ENCODE data around the gene GATAD2A. TPM values are rescaled to one million over a fixed set of nuclear protein-coding genes. Genes with fewer than 3 reads are reported as not detected.

Gene GATAD2A
- total and polyA plus RNA-seq, 9 of the 15 experiments (the other 6 are each of a cell fraction or from before 2014, with no cell fraction given) = 2.4 to 226 (median 44.2) TPM

- TF ChIP-seq, protein P1, sequence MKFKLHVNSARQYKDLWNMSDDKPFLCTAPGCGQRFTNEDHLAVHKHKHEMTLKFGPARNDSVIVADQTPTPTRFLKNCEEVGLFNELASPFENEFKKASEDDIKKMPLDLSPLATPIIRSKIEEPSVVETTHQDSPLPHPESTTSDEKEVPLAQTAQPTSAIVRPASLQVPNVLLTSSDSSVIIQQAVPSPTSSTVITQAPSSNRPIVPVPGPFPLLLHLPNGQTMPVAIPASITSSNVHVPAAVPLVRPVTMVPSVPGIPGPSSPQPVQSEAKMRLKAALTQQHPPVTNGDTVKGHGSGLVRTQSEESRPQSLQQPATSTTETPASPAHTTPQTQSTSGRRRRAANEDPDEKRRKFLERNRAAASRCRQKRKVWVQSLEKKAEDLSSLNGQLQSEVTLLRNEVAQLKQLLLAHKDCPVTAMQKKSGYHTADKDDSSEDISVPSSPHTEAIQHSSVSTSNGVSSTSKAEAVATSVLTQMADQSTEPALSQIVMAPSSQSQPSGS (CRISPR knock-in tag; IDR thresholded peaks at IDR 0.05) = no peak
- TF ChIP-seq LCOR (CRISPR knock-in tag; IDR thresholded peaks at IDR 0.05) (no peak), ZBED1 (IDR thresholded peaks at IDR 0.05) (no peak), TAF15 (IDR thresholded peaks at IDR 0.05; ENCODE audit: low read depth, low read length) (no peak), TEAD4 (IDR thresholded peaks at IDR 0.05; ENCODE audit: low read length) (no peak), TEAD4 (CRISPR knock-in tag; IDR thresholded peaks at IDR 0.05; ENCODE audit: borderline replicate concordance) (no peak), EGR1 (conservative IDR thresholded peaks at IDR 0.05) (no peak), ZNF124 (CRISPR knock-in tag; IDR thresholded peaks at IDR 0.05) (no peak), EZH2 (IDR thresholded peaks at IDR 0.05; ENCODE audit: borderline replicate concordance, low read depth, low read length) (no peak), ZNF316 (IDR thresholded peaks at IDR 0.05) (no peak), DMBX1 (CRISPR knock-in tag; IDR thresholded peaks at IDR 0.05; ENCODE audit: borderline replicate concordance) (no peak), POLR2G (IDR thresholded peaks at IDR 0.05; ENCODE audit: low read depth, low read length) (peak; percentile 70), ZNF3 (CRISPR knock-in tag; IDR thresholded peaks at IDR 0.05) (no peak), BDP1 (IDR thresholded peaks at IDR 0.05; ENCODE audit: insufficient read depth, insufficient read length) (no peak), TFAP4 (CRISPR knock-in tag; IDR thresholded peaks at IDR 0.05; ENCODE audit: borderline replicate concordance) (peak; percentile 71; the same call in 1 of the 2 replicates), TGIF2 (CRISPR knock-in tag; IDR thresholded peaks at IDR 0.05) (no peak), DNMT1 (IDR thresholded peaks at IDR 0.05) (no peak), CBX2 (IDR thresholded peaks at IDR 0.05; ENCODE audit: insufficient read depth, low read length, poor library complexity, severe bottlenecking) (no peak), MBD2 (IDR thresholded peaks at IDR 0.05; ENCODE audit: borderline replicate concordance, low read depth) (no peak), FOXJ3 (CRISPR knock-in tag; IDR thresholded peaks at IDR 0.05) (no peak), CREB3L1 (IDR thresholded peaks at IDR 0.05; ENCODE audit: borderline replicate concordance, low read depth) (peak; percentile 36; the same call in 1 of the 2 replicates)
- TF ChIP-seq, protein P2, sequence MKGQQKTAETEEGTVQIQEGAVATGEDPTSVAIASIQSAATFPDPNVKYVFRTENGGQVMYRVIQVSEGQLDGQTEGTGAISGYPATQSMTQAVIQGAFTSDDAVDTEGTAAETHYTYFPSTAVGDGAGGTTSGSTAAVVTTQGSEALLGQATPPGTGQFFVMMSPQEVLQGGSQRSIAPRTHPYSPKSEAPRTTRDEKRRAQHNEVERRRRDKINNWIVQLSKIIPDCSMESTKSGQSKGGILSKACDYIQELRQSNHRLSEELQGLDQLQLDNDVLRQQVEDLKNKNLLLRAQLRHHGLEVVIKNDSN (CRISPR knock-in tag; IDR thresholded peaks at IDR 0.05) = no peak
- TF ChIP-seq, protein P3, sequence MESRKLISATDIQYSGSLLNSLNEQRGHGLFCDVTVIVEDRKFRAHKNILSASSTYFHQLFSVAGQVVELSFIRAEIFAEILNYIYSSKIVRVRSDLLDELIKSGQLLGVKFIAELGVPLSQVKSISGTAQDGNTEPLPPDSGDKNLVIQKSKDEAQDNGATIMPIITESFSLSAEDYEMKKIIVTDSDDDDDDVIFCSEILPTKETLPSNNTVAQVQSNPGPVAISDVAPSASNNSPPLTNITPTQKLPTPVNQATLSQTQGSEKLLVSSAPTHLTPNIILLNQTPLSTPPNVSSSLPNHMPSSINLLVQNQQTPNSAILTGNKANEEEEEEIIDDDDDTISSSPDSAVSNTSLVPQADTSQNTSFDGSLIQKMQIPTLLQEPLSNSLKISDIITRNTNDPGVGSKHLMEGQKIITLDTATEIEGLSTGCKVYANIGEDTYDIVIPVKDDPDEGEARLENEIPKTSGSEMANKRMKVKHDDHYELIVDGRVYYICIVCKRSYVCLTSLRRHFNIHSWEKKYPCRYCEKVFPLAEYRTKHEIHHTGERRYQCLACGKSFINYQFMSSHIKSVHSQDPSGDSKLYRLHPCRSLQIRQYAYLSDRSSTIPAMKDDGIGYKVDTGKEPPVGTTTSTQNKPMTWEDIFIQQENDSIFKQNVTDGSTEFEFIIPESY (CRISPR knock-in tag; IDR thresholded peaks at IDR 0.05) = no peak
Measured at GRCh38 chr19:19531951-19532805, 126.7 kb downstream of the GATAD2A start (continued).
